ENCODE measurements around the gene KHNYN. TPM values are rescaled to one million over a fixed set of nuclear protein-coding genes. Genes with fewer than 3 reads are reported as not detected.
"Not testable (repeated sequence)": the region's sequence is repeated elsewhere in the genome, so short reads cannot be mapped to it uniquely, and the experiment has no call there.

Gene KHNYN
- total RNA-seq, 1 donor from 2014 or later = 77.4 TPM

- Mint-ChIP-seq H3K4me1 (ENCODE audit: low read depth) (no peaks in the 10 kb centered on the region), H3K36me3 (ENCODE audit: insufficient read depth) (peaks cover 6% of the 10 kb centered on the region), H3K4me3 (ENCODE audit: low read depth) (no peak overlapping the region), H3K9me3 (ENCODE audit: low read depth) (peaks cover 6% of the 10 kb centered on the region), H3K27me3 (no peaks in the 10 kb centered on the region), H3K27ac (no peak overlapping the region)
- no peak for DNase-seq (ENCODE audit: low spot score, unreplicated experiment)
- TF ChIP-seq CTCF (IDR thresholded peaks at IDR 0.05; ENCODE audit: unreplicated experiment) = no peak
These were observed 35.6 kb downstream of the KHNYN start for GRCh38 chr14:24465368-24465767.

GRCh38 chr14:24465805-24466204 is 36.1 kb downstream of the KHNYN start:
- DNase-seq (ENCODE audit: low spot score, unreplicated experiment) = no peak
- H3K9me3 Mint-ChIP-seq (ENCODE audit: low read depth) = peaks cover 8% of the 10 kb centered on the region
- H3K4me3 Mint-ChIP-seq (ENCODE audit: low read depth) = no peak overlapping the region
- no peak overlapping the region for H3K27ac Mint-ChIP-seq
- no peaks in the 10 kb centered on the region for H3K27me3 Mint-ChIP-seq
- TF ChIP-seq CTCF (IDR thresholded peaks at IDR 0.05; ENCODE audit: unreplicated experiment) = no peak
- peaks cover 6% of the 10 kb centered on the region for H3K36me3 Mint-ChIP-seq (ENCODE audit: insufficient read depth)
- no peaks in the 10 kb centered on the region for H3K4me1 Mint-ChIP-seq (ENCODE audit: low read depth)

- peaks cover 14% of the 10 kb centered on the region for H3K9me3 Mint-ChIP-seq (ENCODE audit: low read depth)
- not testable (repeated sequence) for H3K4me3 Mint-ChIP-seq (ENCODE audit: low read depth); H3K4me1 Mint-ChIP-seq (ENCODE audit: low read depth); H3K27ac Mint-ChIP-seq; DNase-seq (ENCODE audit: low spot score, unreplicated experiment); H3K36me3 Mint-ChIP-seq (ENCODE audit: insufficient read depth); H3K27me3 Mint-ChIP-seq
These were observed 40.7 kb downstream of the KHNYN start for GRCh38 chr14:24470450-24470849.

- no peak for TF ChIP-seq CTCF (IDR thresholded peaks at IDR 0.05; ENCODE audit: unreplicated experiment)
- Mint-ChIP-seq H3K4me3 (ENCODE audit: low read depth) (no peak overlapping the region), H3K9me3 (ENCODE audit: low read depth) (peaks cover 11% of the 10 kb centered on the region), H3K27ac (no peak overlapping the region), H3K4me1 (ENCODE audit: low read depth) (no peaks in the 10 kb centered on the region), H3K36me3 (ENCODE audit: insufficient read depth) (peaks cover 5% of the 10 kb centered on the region), H3K27me3 (no peaks in the 10 kb centered on the region)
- DNase-seq (ENCODE audit: low spot score, unreplicated experiment) = no peak
These were observed 43.5 kb downstream of the KHNYN start for GRCh38 chr14:24473211-24473610.

- Mint-ChIP-seq H3K36me3 (ENCODE audit: insufficient read depth) (peaks cover 4% of the 10 kb centered on the region), H3K4me3 (ENCODE audit: low read depth) (no peak overlapping the region), H3K27ac (no peak overlapping the region)
These were observed 45.5 kb downstream of the KHNYN start for GRCh38 chr14:24475261-24475660.

GRCh38 chr14:24479999-24480398 is 50.2 kb downstream of the KHNYN start:
- not testable (repeated sequence) for H3K4me3 Mint-ChIP-seq (ENCODE audit: low read depth); H3K27ac Mint-ChIP-seq; H3K9me3 Mint-ChIP-seq (ENCODE audit: low read depth); H3K27me3 Mint-ChIP-seq; H3K36me3 Mint-ChIP-seq (ENCODE audit: insufficient read depth); H3K4me1 Mint-ChIP-seq (ENCODE audit: low read depth); DNase-seq (ENCODE audit: low spot score, unreplicated experiment)

More at GRCh38 chr14:24475261-24475660, 45.5 kb downstream of the KHNYN start:
- DNase-seq (ENCODE audit: low spot score, unreplicated experiment) = no peak
- peaks cover 8% of the 10 kb centered on the region for H3K9me3 Mint-ChIP-seq (ENCODE audit: low read depth)
- no peaks in the 10 kb centered on the region for H3K4me1 Mint-ChIP-seq (ENCODE audit: low read depth)
- H3K27me3 Mint-ChIP-seq = no peaks in the 10 kb centered on the region
- TF ChIP-seq CTCF (IDR thresholded peaks at IDR 0.05; ENCODE audit: unreplicated experiment) = no peak
